ENCODE data around the gene DCX. TPM values are rescaled to one million over a fixed set of nuclear protein-coding genes. Genes with fewer than 3 reads are reported as not detected.

DCX gene
- total and polyA plus RNA-seq, 2 donors (not counting 1 experiment from before 2014, with no cell fraction given), result not detected

DNA sequence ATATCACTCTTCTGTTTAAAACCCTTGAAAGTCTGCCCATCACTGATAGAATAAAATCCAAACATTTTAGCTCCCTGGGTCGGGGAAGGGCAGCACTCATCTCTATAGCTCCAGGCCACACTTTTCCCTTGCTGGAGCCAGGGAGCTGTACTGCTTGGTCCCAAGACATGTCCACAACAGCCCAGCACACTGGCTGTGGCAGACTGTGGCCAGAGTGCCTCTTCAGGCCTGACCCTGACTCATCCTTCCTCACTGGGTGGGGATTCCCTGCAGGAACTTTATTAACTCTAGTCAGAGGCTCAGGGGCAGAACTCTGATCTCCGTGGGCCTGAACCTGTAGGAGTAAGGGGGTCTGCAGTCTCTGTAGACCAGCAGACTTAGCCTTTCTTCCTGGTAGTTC is 71.9 kb downstream of the DCX start:
- Histone ChIP-seq H3K4me1 (ENCODE audit: control insufficient read depth, extremely low read depth, insufficient read depth, low read length) (no peaks in the 10 kb centered on the region), H3K9me3 (ENCODE audit: control insufficient read depth, insufficient read depth, low read depth, low read length) (no peaks in the 10 kb centered on the region), H2AFZ (ENCODE audit: low read length) (no peak overlapping the region), H3K79me2 (ENCODE audit: control insufficient read depth, insufficient read depth, low read length) (no peaks in the 10 kb centered on the region), H3K4me3 (replicated peaks in 1 of 4; ENCODE audit: control extremely low read depth in 1 of 4, insufficient read depth in 1 of 4, low read depth in 3 of 4, low read length in 4 of 4) (no peak overlapping the region), H4K20me1 (ENCODE audit: control insufficient read depth, extremely low read depth, insufficient read depth, low read length) (no peaks in the 10 kb centered on the region), H3K27ac (ENCODE audit: insufficient read depth, low read length) (no peak overlapping the region), H3K4me2 (ENCODE audit: extremely low read depth, insufficient read depth, low read length) (no peak overlapping the region), H3K36me3 (ENCODE audit: control insufficient read depth, insufficient read depth, low read length) (no peaks in the 10 kb centered on the region), H3K9ac (ENCODE audit: insufficient read depth, low read length) (no peak overlapping the region), H3K27me3 (ENCODE audit: control insufficient read depth, insufficient read depth, low read length) (no peaks in the 10 kb centered on the region)
- TF ChIP-seq EZH2 (IDR thresholded peaks at IDR 0.05; ENCODE audit: low read length, missing control alignments), result no peak
- TF ChIP-seq, protein P1, sequence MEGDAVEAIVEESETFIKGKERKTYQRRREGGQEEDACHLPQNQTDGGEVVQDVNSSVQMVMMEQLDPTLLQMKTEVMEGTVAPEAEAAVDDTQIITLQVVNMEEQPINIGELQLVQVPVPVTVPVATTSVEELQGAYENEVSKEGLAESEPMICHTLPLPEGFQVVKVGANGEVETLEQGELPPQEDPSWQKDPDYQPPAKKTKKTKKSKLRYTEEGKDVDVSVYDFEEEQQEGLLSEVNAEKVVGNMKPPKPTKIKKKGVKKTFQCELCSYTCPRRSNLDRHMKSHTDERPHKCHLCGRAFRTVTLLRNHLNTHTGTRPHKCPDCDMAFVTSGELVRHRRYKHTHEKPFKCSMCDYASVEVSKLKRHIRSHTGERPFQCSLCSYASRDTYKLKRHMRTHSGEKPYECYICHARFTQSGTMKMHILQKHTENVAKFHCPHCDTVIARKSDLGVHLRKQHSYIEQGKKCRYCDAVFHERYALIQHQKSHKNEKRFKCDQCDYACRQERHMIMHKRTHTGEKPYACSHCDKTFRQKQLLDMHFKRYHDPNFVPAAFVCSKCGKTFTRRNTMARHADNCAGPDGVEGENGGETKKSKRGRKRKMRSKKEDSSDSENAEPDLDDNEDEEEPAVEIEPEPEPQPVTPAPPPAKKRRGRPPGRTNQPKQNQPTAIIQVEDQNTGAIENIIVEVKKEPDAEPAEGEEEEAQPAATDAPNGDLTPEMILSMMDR (conservative IDR thresholded peaks at IDR 0.05 in 1 of 2, IDR thresholded peaks at IDR 0.05 in 1 of 2; ENCODE audit: low read depth in 1 of 2, low read length in 2 of 2), result no peak
- DNase-seq (ENCODE audit: low read depth in 2 of 2), result no peak

DNA sequence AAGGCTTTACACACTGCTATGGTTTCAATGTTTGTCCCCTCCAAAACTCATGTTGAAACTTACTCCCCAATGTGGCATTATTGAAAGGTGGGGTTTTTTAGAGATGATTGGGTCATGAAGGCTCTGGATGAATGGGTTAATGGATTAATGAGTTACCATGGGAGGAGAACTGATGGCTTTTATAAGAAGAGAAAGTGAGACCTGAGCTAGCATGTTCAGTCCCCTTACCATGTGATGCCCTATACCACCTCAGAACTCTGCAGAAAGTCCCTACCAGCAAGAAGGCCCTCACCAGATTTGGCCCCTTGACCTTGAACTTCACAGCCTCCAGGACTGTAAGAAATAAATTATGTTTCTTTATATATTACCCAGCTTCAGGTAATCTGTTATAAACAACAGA is 72.8 kb downstream of the DCX start:
- Histone ChIP-seq H3K9ac (ENCODE audit: insufficient read depth, low read length) (no peak overlapping the region), H3K36me3 (ENCODE audit: control insufficient read depth, insufficient read depth, low read length) (no peaks in the 10 kb centered on the region)

DNA sequence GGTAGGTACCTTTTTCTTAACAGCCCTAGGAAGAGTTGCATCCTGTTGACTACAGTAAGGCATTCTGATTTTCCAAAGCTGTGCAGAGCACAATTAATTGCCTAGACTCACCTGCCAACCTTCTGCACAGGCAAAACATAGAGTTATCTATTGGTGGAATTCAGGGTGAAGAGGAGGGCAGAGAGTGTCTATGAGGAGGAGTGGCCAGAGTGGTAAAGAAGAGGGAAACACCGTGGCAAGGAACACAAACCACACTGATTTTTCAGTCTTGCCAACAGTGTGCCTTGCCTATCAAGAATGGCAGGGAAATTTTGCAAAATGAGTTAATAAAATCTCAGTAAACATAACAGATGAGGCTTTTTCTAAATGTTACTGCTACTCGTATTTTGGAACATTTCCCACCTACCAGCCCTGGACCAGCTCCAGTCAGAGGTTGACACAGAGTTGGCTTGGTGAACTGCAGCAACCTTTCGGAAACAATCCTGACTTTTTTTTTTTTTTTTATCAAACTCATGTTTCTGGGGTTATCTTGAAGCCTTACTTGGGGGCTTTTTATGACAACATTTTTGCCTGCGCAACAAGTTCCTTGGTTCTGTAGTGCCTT is 73.8 kb downstream of the DCX start:
- DNase-seq (ENCODE audit: low read depth in 2 of 2), result no peak
- Histone ChIP-seq H3K4me3 (replicated peaks in 1 of 4; ENCODE audit: control extremely low read depth in 1 of 4, insufficient read depth in 1 of 4, low read depth in 3 of 4, low read length in 4 of 4) (no peak overlapping the region), H3K4me2 (ENCODE audit: extremely low read depth, insufficient read depth, low read length) (no peak overlapping the region), H3K36me3 (ENCODE audit: control insufficient read depth, insufficient read depth, low read length) (no peaks in the 10 kb centered on the region), H3K79me2 (ENCODE audit: control insufficient read depth, insufficient read depth, low read length) (no peaks in the 10 kb centered on the region), H2AFZ (ENCODE audit: low read length) (no peak overlapping the region), H3K4me1 (ENCODE audit: control insufficient read depth, extremely low read depth, insufficient read depth, low read length) (no peaks in the 10 kb centered on the region), H3K9me3 (ENCODE audit: control insufficient read depth, insufficient read depth, low read depth, low read length) (no peaks in the 10 kb centered on the region), H3K27me3 (ENCODE audit: control insufficient read depth, insufficient read depth, low read length) (no peaks in the 10 kb centered on the region), H3K9ac (ENCODE audit: insufficient read depth, low read length) (no peak overlapping the region), H3K27ac (ENCODE audit: insufficient read depth, low read length) (no peak overlapping the region), H4K20me1 (ENCODE audit: control insufficient read depth, extremely low read depth, insufficient read depth, low read length) (no peaks in the 10 kb centered on the region)
- TF ChIP-seq, protein P1 (conservative IDR thresholded peaks at IDR 0.05 in 1 of 2, IDR thresholded peaks at IDR 0.05 in 1 of 2; ENCODE audit: low read depth in 1 of 2, low read length in 2 of 2), result no peak
- TF ChIP-seq EZH2 (IDR thresholded peaks at IDR 0.05; ENCODE audit: low read length, missing control alignments), result no peak

More for the DNA sequence above, 72.8 kb downstream of the DCX start:
- H3K4me1 ChIP-seq (ENCODE audit: control insufficient read depth, extremely low read depth, insufficient read depth, low read length), result no peaks in the 10 kb centered on the region
- no peak for DNase-seq (ENCODE audit: low read depth in 2 of 2)
- no peak overlapping the region for H3K4me2 ChIP-seq (ENCODE audit: extremely low read depth, insufficient read depth, low read length)
- H4K20me1 ChIP-seq (ENCODE audit: control insufficient read depth, extremely low read depth, insufficient read depth, low read length), result no peaks in the 10 kb centered on the region
- H3K79me2 ChIP-seq (ENCODE audit: control insufficient read depth, insufficient read depth, low read length), result no peaks in the 10 kb centered on the region
- no peak overlapping the region for H3K4me3 ChIP-seq (replicated peaks in 1 of 4; ENCODE audit: control extremely low read depth in 1 of 4, insufficient read depth in 1 of 4, low read depth in 3 of 4, low read length in 4 of 4)
- TF ChIP-seq, protein P1 (conservative IDR thresholded peaks at IDR 0.05 in 1 of 2, IDR thresholded peaks at IDR 0.05 in 1 of 2; ENCODE audit: low read depth in 1 of 2, low read length in 2 of 2), result no peak
- no peak for TF ChIP-seq EZH2 (IDR thresholded peaks at IDR 0.05; ENCODE audit: low read length, missing control alignments)
- no peaks in the 10 kb centered on the region for H3K9me3 ChIP-seq (ENCODE audit: control insufficient read depth, insufficient read depth, low read depth, low read length)
- H3K27ac ChIP-seq (ENCODE audit: insufficient read depth, low read length), result no peak overlapping the region
- H3K27me3 ChIP-seq (ENCODE audit: control insufficient read depth, insufficient read depth, low read length), result no peaks in the 10 kb centered on the region
- no peak overlapping the region for H2AFZ ChIP-seq (ENCODE audit: low read length)
